Measurements from ENCODE around the gene TRPV3.
"Not testable (repeated sequence)": the region's sequence is repeated elsewhere in the genome, so short reads cannot be mapped to it uniquely, and the experiment has no call there.

TRPV3 gene

DNA sequence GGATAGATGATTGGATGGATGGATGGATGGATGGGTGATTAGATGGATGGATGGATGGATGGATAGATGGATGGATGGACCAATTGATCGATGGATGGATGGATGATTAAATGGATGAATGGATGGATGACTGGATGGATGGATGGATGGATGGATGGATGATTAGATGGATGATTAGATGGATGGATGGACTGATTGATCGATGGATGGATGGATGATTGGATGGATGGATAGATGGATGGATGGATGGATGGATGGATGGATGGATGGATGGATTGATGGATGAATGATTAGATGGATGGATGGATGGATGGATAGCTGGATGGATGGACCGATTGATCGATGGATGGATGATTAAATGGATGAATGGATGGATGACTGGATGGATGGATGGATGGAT lies 38.1 kb downstream of the TRPV3 start:
- DNase-seq: not testable (repeated sequence)

GRCh38 chr17:3514873-3515272 lies 42.7 kb downstream of the TRPV3 start:
- DNase-seq: no peak

GRCh38 chr17:3514167-3514566 lies 43.4 kb downstream of the TRPV3 start:
- not testable (repeated sequence) for DNase-seq

DNA sequence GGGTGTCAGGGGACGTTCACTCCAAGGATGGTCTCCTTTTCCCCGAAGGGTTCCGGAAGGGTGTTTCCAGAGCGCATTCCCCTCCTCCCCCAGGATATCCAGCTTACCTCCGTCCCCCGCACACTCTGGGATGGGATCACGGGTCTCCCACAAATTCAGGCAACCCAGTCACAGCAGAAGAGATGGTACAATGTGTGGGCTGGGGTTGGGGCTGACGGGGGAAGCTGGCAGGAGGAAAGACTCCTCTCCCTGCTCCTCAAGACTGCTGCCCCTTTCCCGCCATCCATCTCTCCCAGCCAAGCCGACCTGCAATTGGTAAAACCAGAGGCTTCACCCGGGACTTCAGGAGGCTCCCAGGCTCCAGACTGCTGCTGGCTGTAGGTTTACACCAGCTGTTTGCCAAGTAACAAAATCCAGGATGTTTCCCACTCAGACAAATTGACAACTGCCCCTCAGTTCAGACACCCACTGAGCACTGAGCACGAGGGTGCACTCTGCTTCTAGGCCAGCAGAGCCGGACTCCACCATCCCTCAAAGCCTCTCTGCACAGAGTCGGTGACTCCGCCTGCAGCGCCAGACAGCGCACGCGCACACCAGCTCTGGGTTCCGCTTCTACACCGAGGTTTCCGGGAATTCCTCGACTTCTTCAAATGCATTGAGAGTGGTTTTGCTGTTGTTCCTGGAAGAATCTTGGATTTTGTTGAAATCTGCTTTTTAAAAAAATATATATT lies 44.1 kb downstream of the TRPV3 start:
- no peak for DNase-seq

- DNase-seq: no peak
Observed at GRCh38 chr17:3512505-3513171, 45.0 kb downstream of the TRPV3 start.

GRCh38 chr17:3511852-3512504 lies 45.6 kb downstream of the TRPV3 start:
- DNase-seq: no peak

GRCh38 chr17:3510090-3510489 lies 47.5 kb downstream of the TRPV3 start:
- no peak for DNase-seq

DNA sequence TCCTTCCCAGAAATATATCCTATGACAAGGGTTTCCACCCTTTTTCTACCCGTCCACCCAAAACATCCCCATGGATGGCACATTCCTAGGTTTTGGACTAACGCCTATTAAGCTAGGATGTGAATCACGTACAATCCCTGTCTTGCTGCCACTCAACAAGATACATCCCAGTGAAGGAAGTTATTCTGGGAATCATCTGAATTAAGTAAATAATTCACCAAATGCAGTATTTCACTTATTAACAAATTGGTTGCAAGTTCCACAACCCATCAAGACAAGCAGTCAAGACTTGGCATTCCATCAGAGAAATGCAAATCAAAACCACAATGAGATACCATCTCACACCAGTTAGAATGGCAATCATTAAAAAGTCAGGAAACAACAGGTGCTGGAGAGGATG lies 49.7 kb downstream of the TRPV3 start:
- DNase-seq: no peak

DNA sequence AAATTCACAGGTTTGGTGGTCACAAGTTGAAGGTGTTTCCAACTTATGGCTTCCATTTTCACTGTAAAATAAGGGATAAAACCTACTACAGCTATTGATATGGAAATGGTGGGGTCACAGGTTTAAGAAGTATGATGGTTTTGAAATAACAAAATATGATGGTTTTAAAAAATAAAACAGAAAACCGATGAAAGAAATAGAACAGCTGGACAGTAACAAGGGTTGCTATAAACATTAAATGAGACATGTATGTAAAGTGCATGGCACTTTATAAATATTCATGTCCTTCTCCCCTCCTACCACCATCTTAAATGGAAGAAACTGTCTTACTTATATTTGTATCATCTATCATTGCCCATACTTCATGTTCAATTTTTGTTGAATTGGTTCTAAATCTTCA lies 50.5 kb downstream of the TRPV3 start:
- DNase-seq: no peak

GRCh38 chr17:3506054-3506453 lies 51.6 kb downstream of the TRPV3 start:
- DNase-seq: no peak

GRCh38 chr17:3505008-3505407 lies 52.6 kb downstream of the TRPV3 start:
- no peak for DNase-seq

GRCh38 chr17:3503285-3503684 lies 54.3 kb downstream of the TRPV3 start:
- no peak for DNase-seq

GRCh38 chr17:3502466-3502865 lies 55.1 kb downstream of the TRPV3 start:
- no peak for DNase-seq

- DNase-seq: no peak
Observed at GRCh38 chr17:3501344-3501743, 56.3 kb downstream of the TRPV3 start.

DNA sequence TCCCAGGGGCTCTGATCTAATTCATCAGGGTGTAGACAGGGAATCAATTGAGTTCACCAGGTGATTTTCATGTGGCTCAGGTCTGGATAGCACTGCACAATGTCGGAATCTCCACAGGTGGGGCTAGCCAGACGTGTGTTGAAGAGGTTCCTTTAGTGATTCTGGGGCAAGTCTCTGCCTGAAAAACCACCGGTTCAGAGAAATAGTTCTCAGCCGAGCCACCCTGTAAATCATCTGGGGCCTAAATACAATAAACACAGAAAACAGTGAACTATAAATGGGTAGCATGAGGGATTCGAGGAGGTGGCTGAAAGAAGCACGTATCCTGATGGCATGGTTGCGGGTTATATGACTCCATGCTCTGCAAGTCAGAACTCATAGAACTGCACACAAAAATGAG lies 60.5 kb downstream of the TRPV3 start:
- DNase-seq: no peak

DNA sequence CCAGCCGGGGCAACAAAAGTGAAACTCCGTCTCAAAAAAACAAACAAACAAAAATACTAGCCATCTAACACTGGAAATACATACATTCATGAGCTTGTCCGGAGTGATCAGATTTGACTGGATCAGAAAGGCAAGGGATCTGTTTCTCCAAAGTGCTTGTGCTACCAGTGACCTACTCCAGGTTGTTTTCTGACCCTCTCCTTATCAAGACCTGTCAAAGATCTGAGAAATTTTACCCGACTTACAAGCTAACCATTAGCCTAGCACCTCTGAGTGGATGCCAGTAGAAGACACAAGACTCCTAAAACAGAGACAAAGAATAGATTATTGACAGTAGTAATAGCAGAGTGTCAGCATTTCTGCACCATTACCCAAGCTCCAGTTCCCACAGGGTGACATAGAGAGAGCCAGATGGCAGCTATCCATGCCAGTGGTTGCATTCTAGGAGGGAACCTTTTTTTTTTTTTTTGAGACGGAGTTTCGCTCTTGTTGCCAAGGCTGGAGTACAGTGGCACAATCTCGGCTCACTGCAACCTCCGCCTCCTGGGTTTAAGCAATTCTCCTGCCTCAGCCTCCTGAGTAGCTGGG lies 72.0 kb downstream of the TRPV3 start:
- no peak for DNase-seq

DNA sequence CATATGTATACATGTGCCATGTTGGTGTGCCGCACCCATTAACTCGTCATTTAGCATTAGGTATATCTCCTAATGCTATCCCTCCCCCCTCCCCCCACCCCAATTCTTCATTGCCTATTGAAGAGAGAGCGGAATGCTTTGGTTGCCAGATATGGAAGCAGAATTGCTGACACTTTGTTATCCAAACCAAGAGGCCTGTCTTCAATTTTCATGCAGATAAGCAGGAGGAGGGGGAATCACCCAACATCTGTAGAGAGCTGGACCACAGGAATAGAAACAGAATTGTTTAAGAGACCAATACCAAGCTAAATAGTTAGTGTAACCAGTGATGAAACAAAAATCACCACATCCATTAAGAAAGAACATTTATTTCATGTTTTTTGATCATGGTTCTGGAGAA lies 74.8 kb downstream of the TRPV3 start:
- DNase-seq: no peak

- no peak for DNase-seq
Observed at GRCh38 chr17:3479988-3480387, 77.6 kb downstream of the TRPV3 start.

GRCh38 chr17:3475812-3476610 lies 81.6 kb downstream of the TRPV3 start, which contains the start of gene ASPA:
Gene ASPA (plus strand): TSS chr17:3475997. CDS start chr17:3476160, 163 bp downstream.
- DNase-seq: no peak

DNA sequence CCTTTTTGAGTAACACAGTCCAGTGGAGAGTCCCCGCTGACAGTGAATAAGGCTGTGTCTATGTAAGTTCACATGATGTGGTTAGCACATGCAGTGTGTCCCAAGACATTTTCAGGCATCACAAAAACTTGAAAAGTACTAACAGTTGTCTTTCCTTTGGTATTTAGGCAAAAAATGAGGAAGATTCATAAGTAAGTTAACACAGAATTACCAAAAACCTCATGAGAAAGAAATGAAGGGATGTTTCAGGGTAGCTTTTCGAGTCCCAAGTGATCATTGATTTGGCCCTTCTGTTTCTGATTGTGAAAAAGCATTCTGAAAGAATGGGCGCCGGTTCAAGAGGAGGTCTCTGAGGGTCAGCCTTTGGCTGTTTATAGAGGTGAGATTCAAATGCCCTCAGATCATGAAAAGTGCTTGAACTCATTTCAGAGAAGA lies 82.3 kb downstream of the TRPV3 start:
- no peak for DNase-seq

- no peak for DNase-seq
Observed at GRCh38 chr17:3474212-3474611, 83.4 kb downstream of the TRPV3 start.

GRCh38 chr17:3472137-3472536 lies 85.5 kb downstream of the TRPV3 start:
- no peak for DNase-seq

- DNase-seq: no peak
Observed at GRCh38 chr17:3471599-3471998, 86.0 kb downstream of the TRPV3 start, which contains the start of gene SPATA22. Gene SPATA22 (minus strand): TSS chr17:3471819. CDS start chr17:3469325, 2,494 bp downstream.
